ENCODE measurements around the gene CLIP4. TPM values are rescaled to one million over a fixed set of nuclear protein-coding genes. Genes with fewer than 3 reads are reported as not detected.

CLIP4 gene
- total and polyA plus RNA-seq, 2 experiments from 2014 or later: 4.2 to 7.0 TPM

DNA sequence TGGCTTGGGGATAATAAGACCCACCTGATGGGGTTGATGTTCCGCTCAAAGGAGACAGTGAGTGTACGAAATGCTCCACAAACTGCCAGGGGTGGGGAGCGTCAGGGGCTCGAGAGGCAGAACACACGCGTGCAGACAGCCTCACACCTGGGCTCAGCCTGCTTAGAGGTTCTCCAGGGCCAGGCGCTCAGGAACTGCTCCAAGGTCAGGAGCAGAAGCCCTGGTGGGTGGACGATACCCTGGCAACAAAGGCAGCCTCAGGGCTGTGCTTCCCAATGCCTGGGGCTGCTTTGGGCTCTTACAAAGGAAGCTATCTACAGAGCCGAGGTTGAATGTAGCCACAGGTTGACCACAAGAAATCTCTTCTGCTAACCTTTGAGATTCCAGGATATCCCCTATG, 114.4 kb downstream of the CLIP4 start:
- no peak for DNase-seq (ENCODE audit: low read depth in 1 of 2, low spot score in 1 of 2)
- Histone ChIP-seq H3K36me3 (no peaks in the 10 kb centered on the region), H3K9me3 (ENCODE audit: low read depth) (no peaks in the 10 kb centered on the region)

GRCh38 chr2:29232041-29232440, 116.8 kb downstream of the CLIP4 start:
- H3K27me3 ChIP-seq: no peaks in the 10 kb centered on the region
- H3K9me3 ChIP-seq (ENCODE audit: low read depth): no peaks in the 10 kb centered on the region
- no peak overlapping the region for H3K4me3 ChIP-seq
- TF ChIP-seq CTCF (IDR thresholded peaks at IDR 0.05; ENCODE audit: low read depth, low read length): no peak
- no peak overlapping the region for H3K27ac ChIP-seq
- DNase-seq (ENCODE audit: low read depth in 1 of 2, low spot score in 1 of 2): no peak
- H3K4me1 ChIP-seq (ENCODE audit: low read depth): no peaks in the 10 kb centered on the region
- H3K36me3 ChIP-seq: no peaks in the 10 kb centered on the region

More for the DNA sequence above, 114.4 kb downstream of the CLIP4 start:
- Histone ChIP-seq H3K4me1 (ENCODE audit: low read depth) (no peaks in the 10 kb centered on the region), H3K4me3 (no peak overlapping the region), H3K27me3 (no peaks in the 10 kb centered on the region), H3K27ac (no peak overlapping the region)
- no peak for TF ChIP-seq CTCF (IDR thresholded peaks at IDR 0.05; ENCODE audit: low read depth, low read length)

DNA sequence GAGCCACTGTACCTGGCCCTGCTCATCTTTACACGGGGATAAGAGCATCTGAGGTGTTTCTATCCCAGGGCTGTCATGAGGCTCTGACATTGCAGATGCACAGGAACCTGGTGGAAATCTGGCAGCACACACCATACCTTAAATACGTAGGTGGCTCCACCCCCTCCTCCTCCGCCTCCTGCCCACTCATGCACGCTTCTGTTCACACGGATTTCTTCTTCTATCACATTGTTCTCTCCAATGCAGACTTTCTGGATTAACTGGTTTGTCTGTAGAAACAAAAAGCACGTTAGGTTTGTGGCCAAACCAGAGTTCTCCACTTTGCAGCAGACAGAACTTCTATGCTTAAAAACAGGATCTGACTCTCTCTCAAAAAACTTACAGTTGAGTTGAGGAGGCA, 118.2 kb downstream of the CLIP4 start:
- Histone ChIP-seq H3K36me3 (no peaks in the 10 kb centered on the region), H3K9me3 (ENCODE audit: low read depth) (no peaks in the 10 kb centered on the region), H3K4me3 (no peak overlapping the region), H3K27ac (no peak overlapping the region), H3K4me1 (ENCODE audit: low read depth) (no peaks in the 10 kb centered on the region), H3K27me3 (no peaks in the 10 kb centered on the region)
- TF ChIP-seq CTCF (IDR thresholded peaks at IDR 0.05; ENCODE audit: low read depth, low read length): no peak
- DNase-seq (ENCODE audit: low read depth in 1 of 2, low spot score in 1 of 2): no peak

DNA sequence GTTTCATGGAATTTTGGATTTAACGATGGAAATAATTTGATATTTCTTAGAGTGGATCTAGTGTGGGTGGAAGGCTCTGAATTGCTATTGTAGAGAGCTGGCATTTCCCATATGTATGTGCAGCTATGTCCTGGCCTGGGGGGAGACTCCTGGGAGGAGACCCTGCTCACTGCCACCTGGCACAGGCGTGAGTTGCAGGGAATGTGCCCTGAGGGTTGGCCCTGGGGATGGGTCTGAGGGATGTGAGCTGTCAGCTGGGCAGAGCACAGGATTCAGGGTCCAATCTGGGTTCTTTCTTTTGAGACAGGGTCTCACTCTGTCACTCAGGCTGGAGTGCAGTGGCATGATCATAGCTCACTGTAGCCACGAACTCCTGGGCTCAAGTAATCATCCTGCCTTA, 120.2 kb downstream of the CLIP4 start:
- Histone ChIP-seq H3K27ac (no peak overlapping the region), H3K27me3 (no peaks in the 10 kb centered on the region), H3K4me1 (ENCODE audit: low read depth) (no peaks in the 10 kb centered on the region), H3K9me3 (ENCODE audit: low read depth) (no peaks in the 10 kb centered on the region), H3K36me3 (no peaks in the 10 kb centered on the region), H3K4me3 (no peak overlapping the region)
- no peak for DNase-seq (ENCODE audit: low read depth in 1 of 2, low spot score in 1 of 2)
- TF ChIP-seq CTCF (IDR thresholded peaks at IDR 0.05; ENCODE audit: low read depth, low read length): no peak

DNA sequence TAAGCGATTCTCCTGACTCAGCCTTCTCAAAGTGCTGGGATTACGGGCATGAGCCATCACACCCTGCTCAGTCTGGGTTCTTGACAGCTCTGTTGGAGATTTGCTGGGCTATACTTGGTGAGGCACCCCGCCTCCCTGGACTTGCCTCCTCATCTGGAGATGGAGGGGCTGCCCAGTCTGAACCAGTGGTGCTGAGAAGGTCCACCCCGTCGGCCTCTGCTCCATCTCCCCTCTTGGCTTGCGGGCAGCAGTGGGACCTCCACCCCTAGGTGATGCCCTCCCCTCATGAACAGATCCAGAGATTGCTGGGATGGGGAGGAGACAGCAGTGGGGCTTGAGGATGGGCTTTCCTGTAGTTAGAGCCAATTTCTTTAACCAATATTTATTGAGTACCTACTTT, 120.9 kb downstream of the CLIP4 start:
- no peak overlapping the region for H3K27ac ChIP-seq
- H3K36me3 ChIP-seq: no peaks in the 10 kb centered on the region
- H3K27me3 ChIP-seq: no peaks in the 10 kb centered on the region
- no peak overlapping the region for H3K4me3 ChIP-seq
- H3K9me3 ChIP-seq (ENCODE audit: low read depth): no peaks in the 10 kb centered on the region
- no peak for TF ChIP-seq CTCF (IDR thresholded peaks at IDR 0.05; ENCODE audit: low read depth, low read length)
- H3K4me1 ChIP-seq (ENCODE audit: low read depth): no peaks in the 10 kb centered on the region
- no peak for DNase-seq (ENCODE audit: low read depth in 1 of 2, low spot score in 1 of 2)

GRCh38 chr2:29238497-29238896, 123.3 kb downstream of the CLIP4 start:
- Histone ChIP-seq H3K9me3 (ENCODE audit: low read depth) (no peaks in the 10 kb centered on the region), H3K36me3 (no peaks in the 10 kb centered on the region), H3K4me1 (ENCODE audit: low read depth) (no peaks in the 10 kb centered on the region), H3K27me3 (no peaks in the 10 kb centered on the region), H3K27ac (no peak overlapping the region), H3K4me3 (no peak overlapping the region)
- DNase-seq (ENCODE audit: low read depth in 1 of 2, low spot score in 1 of 2): peak; percentile 35 to 39
- peak; percentile 69 for TF ChIP-seq CTCF (IDR thresholded peaks at IDR 0.05; ENCODE audit: low read depth, low read length)

Data from cardiac muscle cell (in vitro differentiated cells and primary cell).